AG10803 (cell line): Measurements from ENCODE around the gene LRRC3B.

Experiments used
- DNase-seq: peaks from one replicate; pipeline ENCODE4 v3.0.0; 2010; ENCODE audit warnings: low read depth
- H3K4me3 ChIP-seq: 2 replicates; pipeline ENCODE4 v1.5.1; 2011; ENCODE audit warnings: mild to moderate bottlenecking, low read length, control low read depth
- TF ChIP-seq, protein P1 (sequence below): conservative IDR thresholded peaks from 2 replicates; pipeline ENCODE4 v1.5.1; 2011; ENCODE audit warnings: mild to moderate bottlenecking, low read length, control low read depth, inconsistent platforms

LRRC3B gene

DNA sequence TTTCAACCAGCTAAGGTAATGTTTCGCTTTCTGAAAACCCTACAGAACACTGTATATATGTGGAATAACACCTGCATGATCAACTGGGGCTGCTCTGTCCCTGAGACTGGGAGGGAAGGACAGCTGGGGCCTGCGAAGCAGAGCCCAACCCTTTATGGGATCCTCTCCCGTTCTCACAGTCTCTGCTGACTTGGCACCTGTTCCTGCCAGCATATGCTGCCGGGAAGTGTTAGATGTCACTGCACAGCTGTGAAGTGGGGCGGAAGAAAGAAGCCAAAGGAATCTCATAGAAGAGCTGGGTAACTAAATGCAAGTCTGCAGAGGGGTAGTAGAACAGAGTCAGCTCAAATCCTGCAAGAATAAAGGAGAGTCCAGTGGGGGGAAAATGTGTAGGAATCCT lies 29.6 kb downstream of the LRRC3B start:
- no peak for DNase-seq
- H3K4me3 ChIP-seq = no peak overlapping the region
- TF ChIP-seq, protein P1, sequence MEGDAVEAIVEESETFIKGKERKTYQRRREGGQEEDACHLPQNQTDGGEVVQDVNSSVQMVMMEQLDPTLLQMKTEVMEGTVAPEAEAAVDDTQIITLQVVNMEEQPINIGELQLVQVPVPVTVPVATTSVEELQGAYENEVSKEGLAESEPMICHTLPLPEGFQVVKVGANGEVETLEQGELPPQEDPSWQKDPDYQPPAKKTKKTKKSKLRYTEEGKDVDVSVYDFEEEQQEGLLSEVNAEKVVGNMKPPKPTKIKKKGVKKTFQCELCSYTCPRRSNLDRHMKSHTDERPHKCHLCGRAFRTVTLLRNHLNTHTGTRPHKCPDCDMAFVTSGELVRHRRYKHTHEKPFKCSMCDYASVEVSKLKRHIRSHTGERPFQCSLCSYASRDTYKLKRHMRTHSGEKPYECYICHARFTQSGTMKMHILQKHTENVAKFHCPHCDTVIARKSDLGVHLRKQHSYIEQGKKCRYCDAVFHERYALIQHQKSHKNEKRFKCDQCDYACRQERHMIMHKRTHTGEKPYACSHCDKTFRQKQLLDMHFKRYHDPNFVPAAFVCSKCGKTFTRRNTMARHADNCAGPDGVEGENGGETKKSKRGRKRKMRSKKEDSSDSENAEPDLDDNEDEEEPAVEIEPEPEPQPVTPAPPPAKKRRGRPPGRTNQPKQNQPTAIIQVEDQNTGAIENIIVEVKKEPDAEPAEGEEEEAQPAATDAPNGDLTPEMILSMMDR = no peak

DNA sequence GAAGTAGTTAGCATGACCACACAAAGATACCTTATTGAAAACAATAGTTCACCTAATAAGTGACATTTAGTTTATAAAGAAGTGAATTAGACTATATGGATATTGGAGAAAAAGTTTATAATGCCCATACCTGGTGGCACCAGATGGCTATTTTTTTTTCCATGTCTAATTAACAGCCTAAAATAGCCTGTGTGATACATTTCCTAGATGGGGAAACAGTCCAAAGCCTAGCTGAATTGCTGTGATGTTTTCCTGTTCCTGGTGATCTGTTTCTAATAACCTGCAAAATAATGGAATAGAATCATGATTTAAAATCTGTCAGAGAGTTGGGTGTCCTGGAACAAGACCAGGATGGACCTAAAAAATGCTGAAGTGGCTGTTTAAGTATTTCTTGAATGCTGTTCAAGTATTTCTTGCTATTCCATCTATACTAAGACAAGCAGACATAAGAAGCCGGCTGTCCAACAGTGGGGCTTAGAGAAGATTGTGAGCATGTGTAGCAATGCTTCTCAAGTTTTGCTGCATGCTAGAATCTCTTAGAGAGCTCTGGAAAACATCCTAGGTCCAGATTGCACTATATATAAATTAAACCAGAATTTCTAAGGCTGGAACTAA lies 31.3 kb downstream of the LRRC3B start:
- no peak overlapping the region for H3K4me3 ChIP-seq
- TF ChIP-seq, protein P1 = no peak
- DNase-seq = no peak

- DNase-seq = no peak
- TF ChIP-seq, protein P1 = no peak
Observed at GRCh38 chr3:26655231-26655630, 32.7 kb downstream of the LRRC3B start.

GRCh38 chr3:26657348-26657976 lies 34.9 kb downstream of the LRRC3B start:
- TF ChIP-seq, protein P1 = no peak
- DNase-seq = no peak
- no peak overlapping the region for H3K4me3 ChIP-seq

More at GRCh38 chr3:26655231-26655630, 32.7 kb downstream of the LRRC3B start:
- no peak overlapping the region for H3K4me3 ChIP-seq

DNA sequence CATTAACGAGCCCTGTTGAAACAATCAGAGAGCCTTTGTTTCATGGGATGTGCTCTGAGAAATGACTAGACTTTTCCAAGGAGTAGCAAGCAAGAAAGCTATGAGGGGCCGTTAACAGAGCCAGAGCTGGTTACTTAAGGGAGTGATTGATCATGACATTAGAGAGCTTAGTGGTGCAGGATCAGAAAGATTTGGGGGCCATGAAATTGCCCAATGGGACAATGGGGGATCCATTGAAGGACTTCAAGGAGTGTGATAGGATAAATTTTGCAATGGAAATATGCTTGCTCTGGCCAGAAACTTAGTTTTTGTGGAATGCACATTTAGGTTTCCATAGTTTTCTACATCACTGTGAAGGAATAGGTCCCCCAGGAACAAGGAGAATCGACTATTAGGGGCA lies 45.6 kb downstream of the LRRC3B start:
- H3K4me3 ChIP-seq = no peak overlapping the region

GRCh38 chr3:26668696-26669095 lies 46.1 kb downstream of the LRRC3B start:
- TF ChIP-seq, protein P1 = no peak
- DNase-seq = no peak
- no peak overlapping the region for H3K4me3 ChIP-seq

More for the DNA sequence above, 45.6 kb downstream of the LRRC3B start:
- no peak for DNase-seq
- TF ChIP-seq, protein P1 = no peak

GRCh38 chr3:26675336-26675735 lies 52.8 kb downstream of the LRRC3B start:
- DNase-seq = no peak
- TF ChIP-seq, protein P1 = no peak
- H3K4me3 ChIP-seq = no peak overlapping the region
